HS-5 (cell line): ENCODE data around the gene STK10.
"Not testable (repeated sequence)": the region's sequence is repeated elsewhere in the genome, so short reads cannot be mapped to it uniquely, and the experiment has no call there.

Source experiments
- DNase-seq: peaks from one replicate; pipeline ENCODE4 v3.0.0-alpha.2; 2012; ENCODE audit warnings: low read depth

STK10 gene

GRCh38 chr5:172165465-172165864 is 22.6 kb downstream of the STK10 start:
- no peak for DNase-seq

- DNase-seq = no peak
These were observed 23.2 kb downstream of the STK10 start for GRCh38 chr5:172164769-172165212.

GRCh38 chr5:172163346-172163745 is 24.7 kb downstream of the STK10 start:
- DNase-seq = no peak

GRCh38 chr5:172162987-172163343 is 25.1 kb downstream of the STK10 start:
- DNase-seq = no peak

- DNase-seq = no peak
These were observed 25.6 kb downstream of the STK10 start for GRCh38 chr5:172162323-172162986.

GRCh38 chr5:172160506-172160905 is 27.5 kb downstream of the STK10 start:
- no peak for DNase-seq

- no peak for DNase-seq
These were observed 29.0 kb downstream of the STK10 start for GRCh38 chr5:172159016-172159415.

- DNase-seq = no peak
These were observed 31.5 kb downstream of the STK10 start for GRCh38 chr5:172156541-172156994.

- DNase-seq = not testable (repeated sequence)
These were observed 32.9 kb downstream of the STK10 start for GRCh38 chr5:172155101-172155500.

- DNase-seq = no peak
These were observed 34.3 kb downstream of the STK10 start for GRCh38 chr5:172153695-172154094.

GRCh38 chr5:172151661-172152210 is 36.3 kb downstream of the STK10 start:
- no peak for DNase-seq

- DNase-seq = no peak
These were observed 37.3 kb downstream of the STK10 start for GRCh38 chr5:172150514-172151425.

GRCh38 chr5:172149481-172149880 is 38.5 kb downstream of the STK10 start:
- not testable (repeated sequence) for DNase-seq

GRCh38 chr5:172149073-172149472 is 39.0 kb downstream of the STK10 start:
- no peak for DNase-seq

GRCh38 chr5:172148381-172148780 is 39.6 kb downstream of the STK10 start:
- no peak for DNase-seq

- DNase-seq = no peak
These were observed 40.2 kb downstream of the STK10 start for GRCh38 chr5:172147857-172148256.

GRCh38 chr5:172146748-172147092 is 41.3 kb downstream of the STK10 start:
- no peak for DNase-seq

GRCh38 chr5:172145870-172146747 is 41.9 kb downstream of the STK10 start:
- DNase-seq = no peak

GRCh38 chr5:172144931-172145869 is 42.8 kb downstream of the STK10 start:
- DNase-seq = no peak

- no peak for DNase-seq
These were observed 43.7 kb downstream of the STK10 start for GRCh38 chr5:172144291-172144815.

- DNase-seq = no peak
These were observed 44.1 kb downstream of the STK10 start for GRCh38 chr5:172143875-172144274.
